Measurements from ENCODE around the gene RAET1L. TPM values are rescaled to one million over a fixed set of nuclear protein-coding genes. Genes with fewer than 3 reads are reported as not detected.
"Not testable (repeated sequence)": the region's sequence is repeated elsewhere in the genome, so short reads cannot be mapped to it uniquely, and the experiment has no call there.

RAET1L gene
- total RNA-seq, 4 donors from 2014 or later = not detected

GRCh38 chr6:150005761-150006651 is 19.3 kb downstream of the RAET1L start:
- TF ChIP-seq POLR2A (IDR thresholded peaks at IDR 0.05) (no peak), EP300 (IDR thresholded peaks at IDR 0.05; ENCODE audit: low read depth) (no peak), CTCF (IDR thresholded peaks at IDR 0.05) (no peak), POLR2AphosphoS5 (IDR thresholded peaks at IDR 0.05) (no peak)
- H3K27ac ChIP-seq = no peak overlapping the region
- H3K4me3 ChIP-seq = peak overlapping the region in 3 of 4 donors; percentile 43 to 62 (median 50)
- peaks cover 3 to 15% (median 8%) of the 10 kb centered on the region in 4 donors for H3K4me1 ChIP-seq
- H3K27me3 ChIP-seq = peaks cover 88% of the 10 kb centered on the region
- H3K9me3 ChIP-seq = no peaks in the 10 kb centered on the region
- no peaks in the 10 kb centered on the region for H3K36me3 ChIP-seq
- intact Hi-C loops (cut with DNase I; ENCODE audit: low total_unique reads) (no loop called here), in situ Hi-C loops (cut with MboI; ENCODE audit: low pct_ligation_motif_present in 1 of 4, low pct_unique_long_range_greater_than_20kb in 1 of 4, low sequenced_read_pairs in 3 of 4) (loop anchor here in 2 of 4 donors (25.0 kb wide), 1 partner anchor 169 kb away; no protein-coding TSS in a partner anchor)
- DNase-seq = no peak
- WGBS, 2 donors (ENCODE audit: low coverage in 1 of 2) = 0 to 79% methylated on average over 1 to 14 of the region's 14 CpGs

- peak overlapping the region in 1 of 4 donors; percentile 12 for H3K27ac ChIP-seq
- 1% methylated on average over 69 of the region's 79 CpGs; no CpG with 5 or more reads in 1 of the 2 donors for WGBS, 2 donors (ENCODE audit: low coverage in 1 of 2)
- H3K4me3 ChIP-seq = peak overlapping the region; percentile 26 to 62 (median 46)
- peak in 1 of 3 donors; percentile 59 for TF ChIP-seq POLR2AphosphoS5 (IDR thresholded peaks at IDR 0.05)
- no peak for TF ChIP-seq POLR2A (IDR thresholded peaks at IDR 0.05)
- peak in 2 of 5 experiments; percentile 11 to 33 for TF ChIP-seq CTCF (IDR thresholded peaks at IDR 0.05)
- H3K27me3 ChIP-seq = peaks cover 89% of the 10 kb centered on the region
- H3K9me3 ChIP-seq = no peaks in the 10 kb centered on the region
- peaks cover 3 to 15% (median 8%) of the 10 kb centered on the region in 4 donors for H3K4me1 ChIP-seq
- intact Hi-C loops (cut with DNase I; ENCODE audit: low total_unique reads) (no loop called here), in situ Hi-C loops (cut with MboI; ENCODE audit: low pct_ligation_motif_present in 1 of 4, low pct_unique_long_range_greater_than_20kb in 1 of 4, low sequenced_read_pairs in 3 of 4) (loop anchor here in 2 of 4 donors (25.0 kb wide), 1 partner anchor 168 kb away; no protein-coding TSS in a partner anchor)
- H3K36me3 ChIP-seq = no peaks in the 10 kb centered on the region
- DNase-seq = peak; percentile 95
These were observed 20.3 kb downstream of the RAET1L start for GRCh38 chr6:150004783-150005717.

- Histone ChIP-seq H3K36me3 (no peaks in the 10 kb centered on the region), H3K27ac (no peak overlapping the region), H3K9me3 (no peaks in the 10 kb centered on the region), H3K4me1 (peaks cover 3 to 15% (median 8%) of the 10 kb centered on the region in 4 donors), H3K4me3 (peak overlapping the region in 3 of 4 donors; percentile 43 to 62 (median 50)), H3K27me3 (peaks cover 89% of the 10 kb centered on the region)
- 20 to 35% methylated on average over 1 to 14 of the region's 14 CpGs for WGBS, 2 donors (ENCODE audit: low coverage in 1 of 2)
- in situ Hi-C loops (cut with MboI; ENCODE audit: low pct_ligation_motif_present in 1 of 4, low pct_unique_long_range_greater_than_20kb in 1 of 4, low sequenced_read_pairs in 3 of 4) (loop anchor here in 2 of 4 donors (25.0 kb wide), 1 partner anchor 167 kb away; no protein-coding TSS in a partner anchor), intact Hi-C loops (cut with DNase I; ENCODE audit: low total_unique reads) (no loop called here)
- TF ChIP-seq POLR2AphosphoS5 (IDR thresholded peaks at IDR 0.05) (no peak), POLR2A (IDR thresholded peaks at IDR 0.05) (no peak), EP300 (IDR thresholded peaks at IDR 0.05; ENCODE audit: low read depth) (no peak), CTCF (IDR thresholded peaks at IDR 0.05) (no peak)
- DNase-seq = no peak
These were observed 21.1 kb downstream of the RAET1L start for GRCh38 chr6:150004101-150004782.

GRCh38 chr6:150003599-150003998 is 21.7 kb downstream of the RAET1L start:
- H3K27ac ChIP-seq; DNase-seq; H3K4me3 ChIP-seq; intact Hi-C loops (cut with DNase I; ENCODE audit: low total_unique reads); H3K9me3 ChIP-seq; H3K36me3 ChIP-seq: not testable (repeated sequence)
- Histone ChIP-seq H3K4me1 (peaks cover 3 to 15% (median 8%) of the 10 kb centered on the region in 4 donors), H3K27me3 (peaks cover 88% of the 10 kb centered on the region)
- in situ Hi-C loops (cut with MboI; ENCODE audit: low pct_ligation_motif_present in 1 of 4, low pct_unique_long_range_greater_than_20kb in 1 of 4, low sequenced_read_pairs in 3 of 4) = loop anchor here in 2 of 4 donors (25.0 kb wide), 1 partner anchor 166 kb away; no protein-coding TSS in a partner anchor
- 100% methylated on average over 3 of the region's 3 CpGs; no CpG with 5 or more reads in 1 of the 2 donors for WGBS, 2 donors (ENCODE audit: low coverage in 1 of 2)
